ENCODE data around the gene LARP1. TPM values are rescaled to one million over a fixed set of nuclear protein-coding genes. Genes with fewer than 3 reads are reported as not detected.
A peak's percentile ranks its signal among the peaks of the same experiment; 100 is the strongest.
"Not testable (repeated sequence)": the region's sequence is repeated elsewhere in the genome, so short reads cannot be mapped to it uniquely, and the experiment has no call there.

LARP1 gene
- total RNA-seq, 1 donor from 2014 or later, result 151 TPM

GRCh38 chr5:154730761-154731160 lies 24.4 kb upstream of the LARP1 start:
- intact Hi-C loops (cut with DNase I); DNase-seq; ATAC-seq (ENCODE audit: poor library complexity): not testable (repeated sequence)

- DNase-seq, result no peak
- intact Hi-C loops (cut with DNase I), result no loop called here
- ATAC-seq (ENCODE audit: poor library complexity), result no peak
Measured at GRCh38 chr5:154732212-154732611, 23.0 kb upstream of the LARP1 start.

GRCh38 chr5:154734370-154735248 lies 20.6 kb upstream of the LARP1 start:
- no peak for ATAC-seq (ENCODE audit: poor library complexity)
- intact Hi-C loops (cut with DNase I), result no loop called here
- DNase-seq, result no peak

- ATAC-seq (ENCODE audit: poor library complexity); intact Hi-C loops (cut with DNase I); DNase-seq: not testable (repeated sequence)
Measured at GRCh38 chr5:154735362-154735761, 19.8 kb upstream of the LARP1 start.

GRCh38 chr5:154736372-154736771 lies 18.8 kb upstream of the LARP1 start:
- ATAC-seq (ENCODE audit: poor library complexity); intact Hi-C loops (cut with DNase I); DNase-seq: not testable (repeated sequence)

- DNase-seq, result no peak
- intact Hi-C loops (cut with DNase I), result no loop called here
- ATAC-seq (ENCODE audit: poor library complexity), result no peak
Measured at GRCh38 chr5:154737667-154738320, 17.4 kb upstream of the LARP1 start.

- peak; percentile 88 for DNase-seq
- intact Hi-C loops (cut with DNase I), result no loop called here
- ATAC-seq (ENCODE audit: poor library complexity), result peak; percentile 90
Measured at GRCh38 chr5:154740483-154740882, 14.7 kb upstream of the LARP1 start.

GRCh38 chr5:154740957-154741356 lies 14.2 kb upstream of the LARP1 start:
- no peak for DNase-seq
- intact Hi-C loops (cut with DNase I), result no loop called here
- ATAC-seq (ENCODE audit: poor library complexity), result peak; percentile 61

- intact Hi-C loops (cut with DNase I), result no loop called here
- ATAC-seq (ENCODE audit: poor library complexity), result no peak
- no peak for DNase-seq
Measured at GRCh38 chr5:154741415-154741814, 13.8 kb upstream of the LARP1 start.

GRCh38 chr5:154743812-154744211 lies 11.4 kb upstream of the LARP1 start:
- DNase-seq (no peak), ATAC-seq (ENCODE audit: poor library complexity) (no peak)
- intact Hi-C loops (cut with DNase I), result no loop called here

GRCh38 chr5:154745349-154745748 lies 9.8 kb upstream of the LARP1 start:
- ATAC-seq (ENCODE audit: poor library complexity), result no peak
- DNase-seq, result no peak
- intact Hi-C loops (cut with DNase I), result no loop called here

GRCh38 chr5:154749491-154749890 lies 5.7 kb upstream of the LARP1 start:
- ATAC-seq (ENCODE audit: poor library complexity), result no peak
- intact Hi-C loops (cut with DNase I), result no loop called here
- no peak for DNase-seq

- intact Hi-C loops (cut with DNase I), result loop anchor here (5.0 kb wide), 1 partner anchor 68 kb away; no protein-coding TSS in a partner anchor
- ATAC-seq (ENCODE audit: poor library complexity); DNase-seq: not testable (repeated sequence)
Measured at GRCh38 chr5:154750641-154751040, 4.5 kb upstream of the LARP1 start.

GRCh38 chr5:154751854-154752253 lies 3.3 kb upstream of the LARP1 start:
- ATAC-seq (ENCODE audit: poor library complexity) (no peak), DNase-seq (no peak)
- intact Hi-C loops (cut with DNase I), result loop anchor here (5.0 kb wide), 1 partner anchor 70 kb away; no protein-coding TSS in a partner anchor

- ATAC-seq (ENCODE audit: poor library complexity) (peak; percentile 65), DNase-seq (peak; percentile 80)
- intact Hi-C loops (cut with DNase I), result loop anchor here (5.0 kb wide), 1 partner anchor 71 kb away; no protein-coding TSS in a partner anchor
Measured at GRCh38 chr5:154753792-154754191, 1.4 kb upstream of the LARP1 start.

GRCh38 chr5:154754460-154755360 lies 467 bp upstream of the LARP1 start:
- ATAC-seq (ENCODE audit: poor library complexity) (peak; percentile 92), DNase-seq (peak; percentile 100)
- intact Hi-C loops (cut with DNase I), result loop anchor here (5.0 kb wide), 2 partner anchors 58 to 72 kb away; no protein-coding TSS in a partner anchor

GRCh38 chr5:154756009-154756867 lies 1.1 kb downstream of the LARP1 start:
- DNase-seq (peak; percentile 69), ATAC-seq (ENCODE audit: poor library complexity) (peak; percentile 9)
- intact Hi-C loops (cut with DNase I), result loop anchor here (5.0 kb wide), 1 partner anchor 56 kb away; no protein-coding TSS in a partner anchor
